ENCODE data around the gene HCRTR1.
A peak's percentile ranks its signal among the peaks of the same experiment; 100 is the strongest.

HCRTR1 gene

DNA sequence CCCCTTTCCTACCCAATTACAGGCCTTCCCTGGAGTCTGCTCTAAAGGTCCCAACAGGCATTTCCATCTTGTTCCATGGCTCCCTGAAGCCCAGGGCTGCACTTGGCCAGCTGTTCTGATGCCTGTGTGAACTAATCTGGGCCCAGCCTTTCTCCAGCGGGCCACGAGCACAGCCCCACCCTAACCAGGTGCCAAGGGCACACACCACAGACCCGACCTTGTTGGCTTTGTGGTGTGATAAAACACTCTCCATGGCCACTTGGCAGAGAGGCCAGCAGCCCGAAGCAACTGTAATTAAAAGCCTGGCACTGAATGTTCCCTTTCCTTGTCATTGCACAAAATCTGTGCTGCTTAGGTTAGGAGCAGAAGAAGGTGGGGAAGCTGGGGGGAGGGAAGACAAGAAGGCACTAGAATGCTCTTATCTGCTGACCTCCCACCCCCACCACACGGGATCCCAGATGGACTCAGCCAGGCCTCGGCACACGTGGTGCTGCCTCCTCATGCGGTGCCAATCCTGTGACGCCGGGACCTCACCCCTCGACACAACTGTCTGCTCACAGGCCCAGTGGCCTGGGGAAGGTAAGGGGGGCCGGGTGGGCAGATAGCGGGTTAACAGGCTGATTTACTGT lies 9.9 kb downstream of the HCRTR1 start:
- no peak for DNase-seq

DNA sequence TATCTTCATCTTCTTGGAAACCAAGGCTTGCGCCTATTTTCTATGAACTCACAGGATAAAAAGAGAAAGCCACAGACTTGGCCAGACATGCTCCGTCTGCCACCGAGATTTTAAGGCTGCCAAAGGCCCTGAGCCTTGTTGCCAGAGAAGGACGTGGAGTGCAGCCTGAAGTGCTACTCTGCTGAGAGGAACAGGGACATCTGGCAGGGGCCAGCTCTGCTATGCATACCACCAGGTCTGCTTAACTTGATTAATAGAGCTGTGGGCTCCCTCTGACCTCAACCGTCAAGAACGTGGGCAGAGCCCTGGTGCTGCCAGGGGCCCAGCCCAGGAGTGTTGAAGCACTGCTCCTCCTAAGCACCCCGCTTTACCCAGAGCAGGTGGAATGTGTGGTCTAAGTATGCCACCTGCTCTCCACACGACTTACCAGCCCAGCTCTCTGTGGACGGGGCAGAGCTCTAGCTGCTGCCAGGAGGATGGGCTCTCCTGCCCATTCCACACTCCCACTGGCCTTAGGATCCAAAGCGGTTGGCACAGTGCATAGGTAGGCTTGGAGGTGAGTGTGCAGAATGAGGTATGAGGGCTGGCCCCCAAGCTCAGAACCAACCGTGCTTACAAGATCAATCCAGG lies 10.6 kb downstream of the HCRTR1 start:
- no peak for DNase-seq

DNA sequence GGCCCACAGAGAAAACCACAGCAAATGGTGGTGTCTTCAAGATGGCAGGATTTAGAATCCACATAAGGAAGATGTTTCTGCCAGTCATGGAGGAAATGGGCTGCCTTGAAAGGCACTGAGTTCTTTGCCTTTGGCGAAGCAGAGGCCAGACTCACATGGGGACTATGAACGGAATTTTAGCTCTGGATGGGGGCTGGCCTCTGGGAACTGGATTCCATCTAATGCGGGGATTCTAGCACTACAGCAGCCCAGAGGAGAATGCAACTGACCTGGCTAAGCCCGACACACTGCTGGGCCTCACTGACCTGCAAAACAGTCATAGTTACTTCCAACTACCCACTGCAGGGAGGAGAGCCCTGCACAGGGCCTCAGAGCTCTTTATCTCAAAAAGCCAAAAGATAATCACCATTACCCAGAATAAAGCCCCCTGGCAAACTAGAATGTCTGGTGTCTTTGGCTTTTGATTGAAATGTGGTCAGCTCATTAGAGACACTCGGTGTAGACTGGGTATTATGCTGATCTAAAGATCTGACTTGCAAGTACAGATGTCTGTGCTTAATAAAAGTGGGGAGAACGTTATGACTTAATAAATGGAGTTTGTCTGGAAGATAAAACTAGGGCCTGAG lies 11.6 kb downstream of the HCRTR1 start:
- DNase-seq, result no peak

DNA sequence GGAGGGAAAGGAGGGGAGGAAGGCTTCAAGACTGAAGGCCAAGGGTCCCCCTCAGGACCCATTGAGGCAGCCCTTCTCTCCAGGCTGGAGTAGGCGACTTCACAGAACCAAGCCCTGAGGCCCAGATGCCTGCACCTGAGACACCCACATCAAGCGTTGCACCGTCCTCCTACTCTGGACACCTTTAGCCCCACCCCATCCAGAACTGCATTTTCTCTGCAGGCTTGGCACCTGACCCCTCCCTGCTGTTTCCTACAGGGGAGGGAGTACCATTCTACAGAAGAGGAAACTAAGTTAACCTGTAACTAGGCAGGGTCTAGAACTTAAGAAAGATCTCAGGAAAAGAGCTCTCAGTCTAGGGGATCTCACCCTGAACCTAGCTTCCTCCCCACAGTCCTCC lies 15.2 kb downstream of the HCRTR1 start:
- DNase-seq, result no peak

DNA sequence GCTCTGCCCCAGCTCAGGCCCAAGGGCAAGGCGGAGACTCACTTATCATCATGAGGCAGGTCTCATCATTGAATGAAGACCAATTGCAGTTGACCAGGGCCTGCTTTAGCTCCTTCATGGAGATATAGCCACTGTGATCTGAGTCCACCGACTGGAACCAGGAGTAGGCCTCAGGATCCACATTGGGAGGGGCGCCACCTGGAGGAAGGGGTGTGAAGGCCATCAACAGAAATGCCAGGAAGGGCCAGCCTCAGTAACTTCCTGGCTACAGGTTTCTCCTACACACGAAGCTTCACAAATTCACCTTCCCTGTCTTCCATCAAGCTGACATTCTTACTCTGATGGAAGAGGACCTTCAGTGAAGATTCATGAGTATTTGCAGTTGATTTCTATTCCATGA lies 15.6 kb downstream of the HCRTR1 start:
- no peak for DNase-seq

- no peak for DNase-seq
These were observed 20.6 kb downstream of the HCRTR1 start for GRCh38 chr1:31637915-31638673.

- no peak for DNase-seq
These were observed 22.1 kb downstream of the HCRTR1 start for GRCh38 chr1:31639543-31639942.

DNA sequence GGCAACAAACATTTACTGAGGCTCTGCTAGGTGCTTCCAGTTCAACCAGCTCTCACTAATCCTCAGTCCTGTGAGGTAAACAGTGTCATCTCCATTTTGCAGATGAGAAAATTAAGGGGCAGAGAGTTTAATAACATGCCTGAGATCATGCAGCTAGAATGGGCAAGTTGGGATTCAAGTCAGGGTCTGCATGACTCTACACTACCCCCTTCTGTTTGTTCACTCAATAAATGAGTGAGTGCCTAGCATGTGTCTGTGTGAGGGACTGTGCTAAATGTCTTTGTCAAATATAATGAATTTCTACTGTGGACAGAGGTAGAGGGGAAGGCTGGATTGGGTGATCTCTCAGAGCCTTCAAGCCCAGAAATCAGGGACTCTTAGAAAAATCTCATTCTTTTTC lies 22.7 kb downstream of the HCRTR1 start:
- DNase-seq, result no peak

DNA sequence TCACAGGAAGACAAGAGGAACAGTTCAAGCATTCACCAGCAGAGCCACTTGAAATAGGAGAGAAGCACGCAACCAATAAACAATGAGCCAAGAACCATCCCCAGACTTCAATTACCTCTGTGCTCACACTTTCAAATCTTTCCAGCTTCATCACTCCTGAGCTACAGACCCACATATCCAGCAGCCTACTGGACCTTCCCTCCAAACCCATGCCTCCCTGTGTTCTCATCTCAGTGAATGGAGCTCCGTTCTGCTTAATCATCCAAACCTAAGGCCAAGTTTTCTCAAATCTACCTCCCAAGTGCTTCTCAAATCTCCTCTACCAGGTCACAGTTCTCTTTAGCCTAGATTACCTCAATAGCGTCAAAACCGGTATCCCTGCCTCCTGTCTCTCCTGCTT lies 23.5 kb downstream of the HCRTR1 start:
- no peak for DNase-seq

DNA sequence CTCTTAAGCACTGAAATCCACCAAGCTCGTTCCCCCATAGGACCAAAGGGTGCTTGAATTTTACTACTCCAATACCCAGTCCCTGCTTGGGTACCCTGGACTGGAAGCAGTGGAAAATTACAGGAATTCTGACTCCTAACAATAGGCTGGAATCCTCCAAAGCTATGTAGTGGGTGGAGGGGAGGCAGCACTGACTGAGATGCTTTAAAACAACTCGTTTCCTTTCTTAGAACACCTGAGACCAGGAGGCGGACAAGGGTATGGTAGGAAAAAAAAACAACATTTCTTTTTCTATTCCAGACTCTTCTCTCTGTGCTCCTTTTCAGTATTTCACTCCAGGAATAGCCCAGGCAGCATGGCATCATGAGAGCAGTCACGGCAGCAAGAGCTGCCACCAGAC lies 24.9 kb downstream of the HCRTR1 start:
- no peak for DNase-seq

DNA sequence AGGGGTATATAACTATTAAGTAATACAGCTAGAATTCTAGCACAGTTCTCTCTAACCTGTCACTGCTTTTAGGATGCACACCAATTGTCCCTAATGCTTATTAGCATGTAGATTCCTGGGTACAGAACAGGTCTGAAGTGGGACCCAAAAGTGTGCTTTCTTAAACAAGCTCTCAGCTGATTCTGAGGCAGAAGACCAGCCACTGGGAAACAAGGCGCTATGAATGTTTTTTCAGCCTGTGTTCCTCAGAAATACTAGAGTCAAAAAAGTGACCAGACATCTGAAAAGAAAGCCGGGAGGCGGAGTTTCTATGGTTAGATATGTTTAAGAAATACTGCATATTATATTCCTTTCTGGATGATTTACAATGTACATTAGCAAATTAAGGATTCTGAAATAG lies 25.4 kb downstream of the HCRTR1 start:
- no peak for DNase-seq

- DNase-seq, result no peak
These were observed 26.6 kb downstream of the HCRTR1 start for GRCh38 chr1:31643976-31644559.

- DNase-seq, result peak; percentile 99
These were observed 27.2 kb downstream of the HCRTR1 start, which contains the start of gene PEF1 for GRCh38 chr1:31644560-31645273. Gene PEF1, minus strand, starts transcription at chr1:31644876. Its CDS starts 12 bp downstream, at chr1:31644864.

GRCh38 chr1:31645274-31645568 lies 27.7 kb downstream of the HCRTR1 start:
- DNase-seq, result no peak

GRCh38 chr1:31646259-31646960 lies 28.9 kb downstream of the HCRTR1 start:
- DNase-seq, result no peak

GRCh38 chr1:31647106-31647505 lies 29.6 kb downstream of the HCRTR1 start:
- no peak for DNase-seq

- DNase-seq, result no peak
These were observed 30.7 kb downstream of the HCRTR1 start for GRCh38 chr1:31648190-31648589.

- no peak for DNase-seq
These were observed 31.3 kb downstream of the HCRTR1 start for GRCh38 chr1:31648641-31649357.

DNA sequence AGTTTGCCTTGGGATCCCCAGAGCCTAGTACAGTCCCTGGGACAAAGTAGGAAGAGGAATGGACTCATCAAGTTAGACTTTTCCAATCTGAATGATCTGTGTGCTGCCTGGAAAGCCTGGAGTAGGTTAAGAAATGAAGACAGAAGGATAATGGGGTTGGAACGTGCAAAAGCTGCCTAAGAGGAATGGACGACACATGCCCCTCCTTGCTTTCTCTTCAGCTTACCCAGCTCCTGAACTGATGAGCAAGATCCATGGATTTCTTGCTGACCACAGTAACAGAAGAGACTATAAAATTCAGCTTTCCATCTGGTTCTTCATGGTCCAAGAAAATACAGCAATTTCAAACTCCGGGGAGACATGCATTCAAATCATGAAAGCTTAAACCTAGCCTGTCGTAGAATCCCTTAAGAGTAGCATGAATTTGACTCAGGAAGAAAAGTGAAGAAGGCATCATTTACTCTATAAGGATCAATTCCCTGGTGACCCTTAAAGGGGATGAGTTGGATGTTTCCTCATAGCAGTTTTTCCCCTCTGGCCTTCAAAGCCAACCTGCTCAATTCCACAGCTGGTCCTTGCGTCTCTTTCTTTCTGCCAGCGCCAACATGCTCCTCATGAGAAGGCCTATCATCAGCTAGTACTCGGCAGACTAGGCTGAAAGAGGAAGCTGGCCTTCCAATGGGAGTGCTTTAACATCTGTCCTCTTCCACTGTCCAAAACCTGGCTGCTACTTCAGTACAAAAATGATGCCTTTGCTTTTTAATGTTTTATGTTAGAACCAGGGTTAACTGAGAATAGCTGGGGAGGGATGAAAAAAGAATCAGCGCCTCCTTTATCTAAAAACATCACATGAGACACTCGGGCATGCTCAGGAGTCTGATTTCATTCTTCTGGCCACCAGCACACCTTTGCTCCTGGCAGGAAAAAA lies 32.9 kb downstream of the HCRTR1 start:
- no peak for DNase-seq

DNA sequence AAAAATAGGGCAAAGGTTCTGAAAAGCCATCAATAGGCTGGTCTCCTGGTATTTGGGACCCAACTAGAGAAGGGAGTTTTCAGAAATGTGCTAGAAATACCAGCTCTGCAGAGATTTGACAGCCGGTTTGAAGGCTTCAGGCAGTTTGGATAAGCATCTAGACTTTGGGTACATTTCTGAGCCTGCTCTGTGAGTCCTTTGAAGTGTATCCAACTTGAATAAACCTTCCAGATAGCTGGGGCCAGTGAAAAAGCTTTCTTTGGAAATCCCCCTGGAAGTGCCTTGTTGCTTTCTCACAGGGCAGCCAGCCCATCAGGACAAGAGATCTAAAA lies 33.6 kb downstream of the HCRTR1 start:
- no peak for DNase-seq

DNA sequence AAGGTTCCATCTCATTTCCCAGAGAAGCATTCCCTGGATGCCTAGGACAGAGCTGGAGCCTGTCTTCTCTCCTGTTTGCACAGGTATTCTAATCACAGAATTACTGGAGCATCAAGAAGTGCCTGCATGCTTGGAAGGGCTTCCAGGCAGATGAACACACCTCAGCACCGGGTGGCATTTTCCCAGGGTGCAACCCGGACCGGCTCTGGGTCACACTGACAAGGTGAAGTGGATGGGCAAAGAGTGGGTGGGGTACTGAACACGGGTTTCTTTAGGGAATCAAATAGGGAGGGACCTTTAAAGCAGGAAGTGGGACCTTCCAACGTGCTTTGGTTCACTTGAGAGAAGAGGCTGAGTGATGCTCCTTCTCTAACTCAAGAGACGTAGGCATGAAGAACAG lies 34.3 kb downstream of the HCRTR1 start:
- DNase-seq, result no peak

Data from CD4-positive, alpha-beta T cell treated with Interleukin-17A for 1 hour (primary cell).